Hindlimb muscle (tissue), 1 donor: ENCODE data around the gene F2R. TPM values are rescaled to one million over a fixed set of nuclear protein-coding genes. Genes with fewer than 3 reads are reported as not detected.
"Not testable (repeated sequence)": the region's sequence is repeated elsewhere in the genome, so short reads cannot be mapped to it uniquely, and the experiment has no call there.

Source experiments
- DNase-seq: peaks from one replicate; pipeline ENCODE4 v3.0.0-alpha.2; 2013
- polyA plus RNA-seq: library from polyadenylated mRNA; unstranded; fragments of 120-200 nt; gene quantifications from one replicate; pipeline ENCODE4 v1.2.1, GENCODE V29; 2013; ENCODE audit not compliant: insufficient read length

Gene F2R
- polyA plus RNA-seq, 1 donor: 19.9 TPM

DNA sequence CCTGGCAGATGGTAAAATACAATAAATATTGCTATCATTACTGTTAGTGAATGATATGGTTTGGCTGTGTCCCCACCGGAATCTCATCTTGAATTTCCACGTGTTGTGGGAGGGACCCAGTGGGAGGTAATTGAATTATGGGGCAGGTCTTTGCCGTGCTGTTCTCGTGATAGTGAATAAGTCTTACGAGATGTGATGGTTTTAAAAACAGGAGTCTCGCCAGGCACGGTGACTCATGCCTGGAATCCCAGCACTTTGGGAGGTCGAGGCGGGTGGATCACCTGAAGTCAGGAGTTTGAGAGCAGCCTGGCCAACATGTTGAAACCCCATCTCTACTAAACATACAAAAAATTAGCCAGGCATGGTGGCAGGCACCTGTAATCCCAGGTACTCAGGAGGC lies 45.2 kb downstream of the F2R start:
- not testable (repeated sequence) for DNase-seq

DNA sequence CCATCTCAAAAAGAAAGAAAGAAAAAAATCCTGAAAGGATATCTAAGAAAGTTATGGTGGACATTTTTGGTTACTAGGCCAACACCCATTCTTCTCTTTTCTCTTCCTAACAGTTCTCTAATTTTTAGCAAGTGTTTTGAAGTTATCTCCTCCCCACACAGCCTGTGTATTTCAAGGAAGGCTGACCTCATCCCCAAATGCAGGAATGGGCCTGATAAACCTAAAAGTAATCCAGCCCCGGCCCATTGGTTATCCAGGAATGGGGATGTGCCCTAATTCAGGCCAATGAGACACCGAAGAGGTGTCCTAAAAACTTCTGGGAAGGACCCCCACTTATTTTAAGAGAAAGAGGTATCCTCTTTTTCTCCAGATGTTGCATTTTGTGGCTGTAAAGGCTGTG lies 46.6 kb downstream of the F2R start:
- DNase-seq: no peak

DNA sequence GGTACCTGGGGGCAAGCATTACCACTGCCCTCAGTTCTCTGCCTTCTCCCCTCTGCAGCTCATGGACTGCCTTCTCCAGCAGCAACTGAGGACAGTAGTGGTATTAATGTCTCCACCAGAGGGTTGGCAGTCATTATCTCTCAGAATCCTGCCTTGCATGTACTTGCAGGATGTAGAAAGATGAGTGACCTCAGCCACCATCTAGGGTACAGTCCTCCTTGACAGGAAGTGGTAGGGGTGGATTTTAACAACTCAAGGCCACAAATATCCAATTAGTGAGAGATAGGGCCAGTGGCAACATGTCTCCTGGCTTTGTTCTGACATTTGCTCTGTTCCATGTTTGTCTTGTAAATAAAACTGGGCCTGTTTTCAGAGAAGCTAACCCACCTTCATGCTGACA lies 47.2 kb downstream of the F2R start:
- no peak for DNase-seq

DNA sequence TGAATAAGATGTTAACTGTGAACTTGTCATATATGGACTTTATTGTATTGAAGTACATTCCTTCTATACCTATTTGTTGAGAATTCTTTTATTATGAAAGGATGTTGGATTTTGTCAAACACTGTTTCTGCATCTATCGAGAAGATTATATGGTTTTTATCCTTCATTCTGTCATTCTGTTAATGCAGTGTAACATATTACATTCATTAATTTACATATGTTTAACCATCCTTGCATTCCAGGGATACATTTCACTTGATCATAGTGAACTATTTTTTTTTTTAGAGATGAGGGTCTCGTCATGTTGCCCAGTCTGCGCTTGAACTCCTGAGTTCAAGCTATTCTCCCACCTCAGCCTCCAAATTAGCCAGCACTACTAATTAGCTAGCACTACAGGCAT lies 48.4 kb downstream of the F2R start:
- no peak for DNase-seq

DNA sequence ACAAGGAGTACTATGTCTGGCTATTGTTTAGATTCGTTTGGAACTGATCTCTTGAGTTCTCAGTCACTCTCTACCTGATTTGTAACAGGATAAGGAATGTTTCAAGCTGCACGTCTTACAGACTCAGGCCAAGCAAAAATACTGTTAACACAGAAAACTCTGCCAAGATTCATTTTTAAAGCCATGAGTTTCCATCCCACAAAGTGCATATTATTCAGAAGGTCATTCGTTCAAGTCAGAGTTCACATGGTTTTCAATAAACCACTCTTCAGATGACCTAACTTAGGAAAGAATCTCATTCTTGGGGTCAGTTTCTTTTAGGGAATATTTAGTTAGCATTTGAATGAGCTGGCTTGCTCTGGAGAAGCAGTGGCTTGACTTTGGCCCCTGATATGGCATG lies 49.3 kb downstream of the F2R start:
- no peak for DNase-seq

DNA sequence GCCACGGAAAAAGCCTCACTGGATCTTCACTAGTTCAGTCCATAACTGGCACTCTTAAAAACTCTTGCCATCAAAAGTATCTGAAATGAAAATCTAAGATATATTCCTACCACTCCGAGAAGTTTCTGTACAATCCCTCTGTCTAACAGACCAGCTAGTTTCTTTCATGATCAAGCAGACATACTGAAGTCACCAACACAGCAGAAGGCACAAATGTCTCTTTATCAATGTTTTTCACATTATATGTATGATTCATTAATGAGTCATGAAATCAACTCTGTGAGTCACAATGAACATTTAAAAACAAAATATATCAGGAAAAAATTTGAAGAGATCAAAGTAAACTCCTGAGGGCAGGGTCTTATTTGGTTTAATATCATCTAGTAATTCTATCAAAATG lies 50.8 kb downstream of the F2R start:
- DNase-seq: no peak

DNA sequence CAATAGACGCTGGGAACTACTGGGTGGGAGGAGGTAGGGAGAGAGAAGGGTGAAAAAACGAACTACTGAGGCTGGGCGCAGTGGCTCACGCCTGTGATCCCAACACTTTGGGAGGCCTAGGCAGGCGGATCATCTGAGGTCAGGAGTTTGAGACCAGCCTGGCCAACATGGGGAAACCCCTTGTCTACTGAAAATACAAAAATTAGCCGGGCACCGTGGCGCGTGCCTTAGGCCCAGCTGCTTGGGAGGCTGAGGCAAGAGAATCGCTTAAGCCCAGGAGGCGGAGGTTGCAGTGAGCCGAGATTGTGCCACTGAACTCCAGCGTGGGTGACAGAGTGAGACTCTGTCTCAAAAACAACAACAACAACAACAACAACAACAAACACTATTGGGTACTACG lies 55.1 kb downstream of the F2R start:
- DNase-seq: not testable (repeated sequence)

DNA sequence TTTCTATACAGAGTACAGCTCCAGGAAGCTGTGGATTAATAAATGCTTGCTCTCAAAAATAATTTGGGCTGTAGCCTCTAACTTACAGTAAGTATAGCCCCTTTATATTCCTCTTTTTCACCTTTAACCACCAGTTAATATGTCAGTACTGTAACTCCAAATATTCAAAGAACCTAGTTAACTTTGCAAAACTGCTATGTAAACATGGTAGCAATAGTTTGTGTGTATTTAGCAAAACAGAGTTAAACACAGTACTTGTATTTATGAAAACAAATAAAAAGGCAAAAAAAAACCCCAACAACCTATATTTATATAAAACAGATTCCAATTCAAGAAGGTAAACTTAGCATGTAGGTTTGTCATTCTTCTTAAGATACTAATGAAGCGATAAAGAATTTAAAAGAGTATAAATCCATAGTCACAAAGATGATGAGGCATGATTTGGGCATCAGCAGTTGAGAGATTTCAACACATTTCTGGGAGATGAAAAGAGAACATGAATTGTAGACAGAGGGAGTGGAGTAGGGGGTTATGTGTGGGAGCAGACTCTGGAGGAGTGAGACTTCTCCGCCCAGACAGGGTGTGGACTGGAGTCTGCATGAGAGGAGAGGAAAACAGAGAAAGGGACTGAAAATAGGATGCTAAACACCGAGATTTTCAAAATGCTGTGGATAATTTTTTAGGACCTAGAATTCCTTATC lies 55.9 kb downstream of the F2R start:
- no peak for DNase-seq

DNA sequence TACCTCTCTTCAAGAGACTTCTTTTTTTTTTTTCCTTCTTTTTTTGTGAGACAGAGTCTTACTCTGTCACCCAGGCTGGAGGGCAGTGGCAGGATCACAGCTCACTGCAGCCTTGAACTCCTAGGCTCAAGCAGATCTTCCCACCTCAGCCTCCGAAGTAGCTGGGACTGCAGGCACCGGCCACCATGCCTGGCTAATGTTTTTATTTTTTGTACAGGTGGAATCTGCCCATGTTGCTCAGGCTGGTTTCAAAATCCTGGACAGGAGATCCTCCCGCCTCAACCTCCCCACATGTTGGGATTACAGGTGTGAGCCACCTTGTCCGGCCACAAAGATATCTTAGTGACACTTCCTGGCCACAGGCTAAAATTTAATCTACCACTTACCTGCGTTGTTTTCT lies 60.0 kb downstream of the F2R start:
- DNase-seq: no peak

DNA sequence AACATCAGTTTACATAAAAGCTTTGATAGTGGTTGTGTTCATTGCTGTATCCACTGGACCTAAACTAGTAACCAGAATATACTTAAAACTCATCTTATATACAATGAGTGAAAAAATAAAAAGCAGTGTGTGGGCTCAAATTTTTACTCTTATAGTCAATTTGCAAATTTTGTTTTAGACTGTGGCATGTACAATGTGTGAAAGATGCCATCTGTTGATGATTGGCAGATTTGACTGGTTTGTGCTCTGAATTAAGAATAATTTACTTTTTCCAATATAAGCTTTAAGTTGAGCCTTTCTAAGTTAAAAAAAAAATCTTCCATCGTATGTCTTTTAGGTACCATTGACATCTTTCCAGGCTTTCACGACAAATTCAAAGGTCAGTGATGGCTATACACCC lies 60.5 kb downstream of the F2R start:
- DNase-seq: no peak

DNA sequence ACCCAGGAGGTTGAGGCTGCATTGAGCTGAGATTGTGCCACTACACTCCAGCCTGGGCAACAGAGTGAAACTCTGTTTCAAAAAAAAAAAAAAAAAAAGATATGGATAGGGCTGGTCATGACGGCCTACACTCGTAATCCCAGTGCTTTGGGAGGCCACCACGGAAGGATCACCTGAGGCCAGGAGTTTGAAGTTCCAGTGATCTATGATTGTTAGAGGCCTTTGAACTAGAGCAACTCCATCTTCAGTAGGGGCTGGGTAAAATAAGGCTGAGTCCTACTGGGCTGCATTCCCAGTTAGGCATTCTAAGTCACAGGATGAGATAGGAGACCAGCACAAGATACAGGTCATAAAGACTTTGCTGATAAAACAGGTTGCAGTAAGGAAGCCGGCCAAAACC lies 64.7 kb downstream of the F2R start:
- not testable (repeated sequence) for DNase-seq

DNA sequence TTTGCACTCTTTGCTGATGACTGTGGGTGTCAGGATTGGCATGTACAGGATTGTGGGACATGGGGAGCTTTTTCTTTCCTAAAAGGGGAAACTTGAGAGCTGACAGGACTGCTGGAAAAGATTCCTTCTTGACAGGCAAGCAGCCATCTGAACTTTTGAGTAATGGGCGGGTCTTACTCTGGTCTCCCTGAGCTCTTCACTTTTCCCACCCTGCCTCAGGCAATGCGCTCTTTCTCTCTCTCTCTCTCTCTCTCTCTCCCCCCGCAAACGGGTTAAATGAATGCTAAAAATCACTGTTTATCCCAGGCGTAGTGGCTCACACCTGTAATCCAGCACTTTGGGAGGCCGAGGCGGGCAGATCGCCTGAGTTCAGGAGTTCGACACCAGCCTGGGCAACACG lies 65.8 kb downstream of the F2R start:
- no peak for DNase-seq

DNA sequence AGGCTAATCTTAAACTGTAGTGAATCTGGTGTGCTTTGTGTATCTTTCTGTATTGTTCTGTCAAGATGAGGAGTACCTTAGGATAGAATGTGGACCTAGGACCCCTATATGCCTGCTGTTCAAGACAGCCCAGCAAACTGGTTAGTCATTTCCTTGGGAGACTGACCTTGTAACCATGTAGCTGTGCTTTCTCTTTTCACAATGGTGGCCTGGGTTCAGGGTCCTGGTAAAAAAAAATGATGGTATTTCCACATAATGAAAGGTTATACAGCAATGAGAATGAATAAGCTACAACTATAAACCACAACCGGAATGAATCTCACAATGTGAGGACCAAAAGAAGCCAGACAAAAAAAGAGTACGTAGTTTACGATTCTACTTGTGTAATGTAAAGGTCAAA lies 66.5 kb downstream of the F2R start:
- no peak for DNase-seq

Other genes starting within 250 kb of the F2R start
- 0.25 TPM for gene F2RL2, start 92.7 kb upstream of the F2R start, polyA plus RNA-seq
- 0.31 TPM for gene F2RL1, start 102.9 kb downstream of the F2R start, polyA plus RNA-seq
- 0.40 TPM for gene S100Z, start 133.9 kb downstream of the F2R start, polyA plus RNA-seq
- gene CRHBP, start 236.9 kb downstream of the F2R start, polyA plus RNA-seq: 0.45 TPM